ENCODE data around the gene CMYA5. TPM values are rescaled to one million over a fixed set of nuclear protein-coding genes. Genes with fewer than 3 reads are reported as not detected.

CMYA5 gene
- total RNA-seq, 2 experiments from 2014 or later = 0.20 to 0.22 TPM

GRCh38 chr5:79753877-79754645 is 64.4 kb downstream of the CMYA5 start:
- no peak for ATAC-seq (ENCODE audit: poor library complexity)
- CTCF ChIA-PET = interaction anchor here (1.1 kb wide), 1 partner anchor 82 kb away, joined by 3 read pairs; no protein-coding TSS in a partner anchor

DNA sequence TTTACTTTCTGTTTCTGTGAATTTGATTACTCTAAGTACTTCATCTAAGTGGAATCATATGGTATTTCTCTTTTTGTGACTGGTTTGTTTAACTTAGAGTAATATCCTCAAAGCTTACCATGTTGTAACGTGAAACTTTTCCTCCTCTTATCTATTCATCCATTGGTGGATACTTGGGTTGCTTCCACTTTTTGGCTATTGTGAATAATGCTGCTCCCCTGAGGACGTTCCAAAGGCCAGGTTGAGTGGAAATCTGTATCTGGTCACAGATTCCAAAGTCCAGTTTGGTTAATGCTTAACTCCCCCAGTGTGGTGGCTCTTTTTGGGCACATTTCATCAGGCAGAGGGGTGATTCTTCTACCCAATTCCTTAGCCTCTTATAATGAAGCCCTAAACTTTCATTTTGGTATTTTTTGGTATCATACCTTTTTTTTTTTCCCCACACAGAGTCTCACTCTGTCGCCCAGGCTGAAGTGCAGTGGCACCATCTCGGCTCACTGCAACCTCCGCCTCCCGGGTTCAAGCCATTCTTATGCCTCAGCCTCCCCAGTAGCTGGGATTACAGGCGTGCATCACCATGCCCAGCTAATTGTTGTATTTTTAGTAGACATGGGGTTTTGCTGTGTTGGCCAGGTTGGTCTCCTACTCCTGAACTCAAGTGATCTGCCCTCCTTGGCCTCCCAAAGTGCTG is 65.4 kb downstream of the CMYA5 start:
- no peak overlapping the region for H3K27ac Mint-ChIP-seq
- ChIA-PET CTCF (no interaction called here), POLR2A (no interaction called here)
- no peak overlapping the region for H3K4me3 ChIP-seq (ENCODE audit: low read length)
- H3K4me1 Mint-ChIP-seq (ENCODE audit: low read depth) = peaks cover 8% of the 10 kb centered on the region
- H3K36me3 Mint-ChIP-seq (ENCODE audit: low read depth) = no peaks in the 10 kb centered on the region
- H3K27me3 Mint-ChIP-seq = peaks cover 17% of the 10 kb centered on the region
- ATAC-seq (ENCODE audit: poor library complexity) = no peak
- H3K4me1 ChIP-seq (ENCODE audit: insufficient read depth, low read length) = no peaks in the 10 kb centered on the region
- intact Hi-C loops (cut with DNase I, micrococcal nuclease) = no loop called here
- H3K9me3 ChIP-seq (ENCODE audit: control insufficient read depth in 1 of 2, insufficient read depth in 1 of 2, low read length in 2 of 2) = no peaks in the 10 kb centered on the region
- no peak overlapping the region for H3K4me3 Mint-ChIP-seq
- H3K27ac ChIP-seq (ENCODE audit: low read depth in 1 of 2, low read length in 2 of 2) = no peak overlapping the region
- TF ChIP-seq, protein P1, sequence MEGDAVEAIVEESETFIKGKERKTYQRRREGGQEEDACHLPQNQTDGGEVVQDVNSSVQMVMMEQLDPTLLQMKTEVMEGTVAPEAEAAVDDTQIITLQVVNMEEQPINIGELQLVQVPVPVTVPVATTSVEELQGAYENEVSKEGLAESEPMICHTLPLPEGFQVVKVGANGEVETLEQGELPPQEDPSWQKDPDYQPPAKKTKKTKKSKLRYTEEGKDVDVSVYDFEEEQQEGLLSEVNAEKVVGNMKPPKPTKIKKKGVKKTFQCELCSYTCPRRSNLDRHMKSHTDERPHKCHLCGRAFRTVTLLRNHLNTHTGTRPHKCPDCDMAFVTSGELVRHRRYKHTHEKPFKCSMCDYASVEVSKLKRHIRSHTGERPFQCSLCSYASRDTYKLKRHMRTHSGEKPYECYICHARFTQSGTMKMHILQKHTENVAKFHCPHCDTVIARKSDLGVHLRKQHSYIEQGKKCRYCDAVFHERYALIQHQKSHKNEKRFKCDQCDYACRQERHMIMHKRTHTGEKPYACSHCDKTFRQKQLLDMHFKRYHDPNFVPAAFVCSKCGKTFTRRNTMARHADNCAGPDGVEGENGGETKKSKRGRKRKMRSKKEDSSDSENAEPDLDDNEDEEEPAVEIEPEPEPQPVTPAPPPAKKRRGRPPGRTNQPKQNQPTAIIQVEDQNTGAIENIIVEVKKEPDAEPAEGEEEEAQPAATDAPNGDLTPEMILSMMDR (IDR thresholded peaks at IDR 0.05) = no peak
- no peak for DNase-seq
- no peaks in the 10 kb centered on the region for H3K36me3 ChIP-seq (ENCODE audit: insufficient read depth, low read length)
- peaks cover 4 to 6% of the 10 kb centered on the region in 2 experiments for H3K27me3 ChIP-seq (ENCODE audit: control insufficient read depth in 1 of 2, insufficient read depth in 2 of 2, low read length in 2 of 2)
- H3K9me3 Mint-ChIP-seq = no peaks in the 10 kb centered on the region

More at GRCh38 chr5:79753877-79754645, 64.4 kb downstream of the CMYA5 start:
- Mint-ChIP-seq H3K4me1 (ENCODE audit: low read depth) (peaks cover 8% of the 10 kb centered on the region), H3K27ac (no peak overlapping the region), H3K27me3 (peaks cover 21% of the 10 kb centered on the region), H3K4me3 (no peak overlapping the region), H3K36me3 (ENCODE audit: low read depth) (no peaks in the 10 kb centered on the region), H3K9me3 (no peaks in the 10 kb centered on the region)
- TF ChIP-seq, protein P1 (IDR thresholded peaks at IDR 0.05) = no peak
- no peaks in the 10 kb centered on the region for H3K4me1 ChIP-seq (ENCODE audit: insufficient read depth, low read length)
- DNase-seq = no peak
- H3K9me3 ChIP-seq (ENCODE audit: control insufficient read depth in 1 of 2, insufficient read depth in 1 of 2, low read length in 2 of 2) = no peaks in the 10 kb centered on the region
- H3K36me3 ChIP-seq (ENCODE audit: insufficient read depth, low read length) = no peaks in the 10 kb centered on the region
- H3K4me3 ChIP-seq (ENCODE audit: low read length) = no peak overlapping the region
- intact Hi-C loops (cut with DNase I, micrococcal nuclease) = no loop called here
- H3K27me3 ChIP-seq (ENCODE audit: control insufficient read depth in 1 of 2, insufficient read depth in 2 of 2, low read length in 2 of 2) = peaks cover 4 to 6% of the 10 kb centered on the region in 2 experiments
- no peak overlapping the region for H3K27ac ChIP-seq (ENCODE audit: low read depth in 1 of 2, low read length in 2 of 2)
- POLR2A ChIA-PET = no interaction called here

- TF ChIP-seq, protein P1 (IDR thresholded peaks at IDR 0.05) = no peak
- peaks cover 4 to 6% of the 10 kb centered on the region in 2 experiments for H3K27me3 ChIP-seq (ENCODE audit: control insufficient read depth in 1 of 2, insufficient read depth in 2 of 2, low read length in 2 of 2)
- no peak overlapping the region for H3K27ac ChIP-seq (ENCODE audit: low read depth in 1 of 2, low read length in 2 of 2)
- no peaks in the 10 kb centered on the region for H3K36me3 Mint-ChIP-seq (ENCODE audit: low read depth)
- peaks cover 17% of the 10 kb centered on the region for H3K27me3 Mint-ChIP-seq
- ATAC-seq (ENCODE audit: poor library complexity) (no peak), DNase-seq (no peak)
- CTCF ChIA-PET = no interaction called here
- intact Hi-C loops (cut with DNase I, micrococcal nuclease) = no loop called here
- H3K4me3 ChIP-seq (ENCODE audit: low read length) = no peak overlapping the region
- POLR2A ChIA-PET = no interaction called here
- H3K9me3 Mint-ChIP-seq = no peaks in the 10 kb centered on the region
- H3K4me1 ChIP-seq (ENCODE audit: insufficient read depth, low read length) = no peaks in the 10 kb centered on the region
- H3K27ac Mint-ChIP-seq = no peak overlapping the region
- no peak overlapping the region for H3K4me3 Mint-ChIP-seq
- peaks cover 8% of the 10 kb centered on the region for H3K4me1 Mint-ChIP-seq (ENCODE audit: low read depth)
- H3K36me3 ChIP-seq (ENCODE audit: insufficient read depth, low read length) = no peaks in the 10 kb centered on the region
- H3K9me3 ChIP-seq (ENCODE audit: control insufficient read depth in 1 of 2, insufficient read depth in 1 of 2, low read length in 2 of 2) = no peaks in the 10 kb centered on the region
Observed at GRCh38 chr5:79756076-79756475, 66.4 kb downstream of the CMYA5 start.
